GM13977 (cell line): ENCODE measurements around the gene EMP3.
"Not testable (repeated sequence)": the region's sequence is repeated elsewhere in the genome, so short reads cannot be mapped to it uniquely, and the experiment has no call there.

Source experiments
- DNase-seq: peaks from one replicate; pipeline ENCODE4 v3.0.0; 2012; ENCODE audit warnings: low spot score
- CTCF ChIP-seq: IDR thresholded peaks from 2 replicates; pipeline ENCODE4 v1.5.1; 2012; ENCODE audit warnings: mild to moderate bottlenecking, control low read depth; ENCODE audit not compliant: insufficient read depth; ENCODE audit errors: extremely low read depth, missing control alignments
- in situ Hi-C: fragments of 300-500 bp; cut with MboI; formaldehyde crosslinking; loops from one replicate; pipeline ENCODE4 v1.12.0; 2022; ENCODE audit warnings: low sequenced_read_pairs, low pct_unique_long_range_greater_than_20kb, mixed read lengths, inconsistent platforms; ENCODE audit not compliant: unreplicated experiment

EMP3 gene

GRCh38 chr19:48311384-48311783 lies 14.0 kb upstream of the EMP3 start:
- in situ Hi-C loops: loop anchor here (10.0 kb wide), 1 partner anchor 273 kb away; no protein-coding TSS in a partner anchor
- no peak for TF ChIP-seq CTCF
- DNase-seq: no peak

- DNase-seq: no peak
- in situ Hi-C loops: loop anchor here (10.0 kb wide), 1 partner anchor 269 kb away; no protein-coding TSS in a partner anchor
- no peak for TF ChIP-seq CTCF
These were observed 9.6 kb upstream of the EMP3 start for GRCh38 chr19:48315712-48316111.

- DNase-seq: not testable (repeated sequence)
- in situ Hi-C loops: loop anchor here (10.0 kb wide), 1 partner anchor 267 kb away; no protein-coding TSS in a partner anchor
These were observed 7.7 kb upstream of the EMP3 start for GRCh38 chr19:48317708-48317960.

GRCh38 chr19:48318286-48318987 lies 6.9 kb upstream of the EMP3 start:
- in situ Hi-C loops: loop anchor here (10.0 kb wide), 1 partner anchor 266 kb away; no protein-coding TSS in a partner anchor
- TF ChIP-seq CTCF: no peak
- no peak for DNase-seq

- in situ Hi-C loops: loop anchor here (10.0 kb wide), 1 partner anchor 265 kb away; no protein-coding TSS in a partner anchor
- peak; percentile 91 for TF ChIP-seq CTCF
- peak; percentile 61 for DNase-seq
These were observed 5.5 kb upstream of the EMP3 start for GRCh38 chr19:48319647-48320541.

GRCh38 chr19:48321372-48321621 lies 4.1 kb upstream of the EMP3 start:
- in situ Hi-C loops: no loop called here
- peak; percentile 97 for DNase-seq
- TF ChIP-seq CTCF: no peak
